WTC11 (cell line): ENCODE data around the gene UCHL3. TPM values are rescaled to one million over a fixed set of nuclear protein-coding genes. Genes with fewer than 3 reads are reported as not detected.

Experiments
- ATAC-seq: fragments of 200-7000 bp; cut with Tn5 transposase; 2 replicates; pipeline ENCODE4 v1.10.0; 2021; ENCODE audit warnings: mild to moderate bottlenecking, moderate library complexity
- CTCF ChIA-PET: fragments of 300-600 bp; sonication (Branson Sonifier 250); formaldehyde crosslinking; loops from one replicate; lab custom pipeline; 2021; ENCODE audit warnings: antibody characterized with exemption; lab: Charles Lee
- POLR2A ChIA-PET: fragments of 350-600 bp; sonication (Branson Sonifier 250); formaldehyde crosslinking; loops from one replicate; lab custom pipeline; 2021; ENCODE audit warnings: antibody characterized with exemption; lab: Charles Lee
- DNase-seq: peaks from one replicate; pipeline ENCODE4 v3.0.0; 2021; ENCODE audit warnings: low spot score
- H3K27ac Mint-ChIP-seq: 2 replicates; pipeline ENCODE4 v1.8.0; 2021; ENCODE audit warnings: mixed read lengths
- H3K27me3 Mint-ChIP-seq: 2 replicates; pipeline ENCODE4 v1.8.0; 2021; ENCODE audit warnings: low read depth, mild to moderate bottlenecking, moderate library complexity, mixed read lengths
- H3K36me3 Mint-ChIP-seq: 2 replicates; pipeline ENCODE4 v1.8.0; 2021; ENCODE audit warnings: mixed read lengths
- H3K4me1 Mint-ChIP-seq: 2 replicates; pipeline ENCODE4 v1.8.0; 2022; ENCODE audit warnings: mixed read lengths
- H3K4me3 Mint-ChIP-seq: 2 replicates; pipeline ENCODE4 v1.8.0; 2021; ENCODE audit warnings: mild to moderate bottlenecking, moderate library complexity, mixed read lengths
- H3K9me3 Mint-ChIP-seq: 2 replicates; pipeline ENCODE4 v1.8.0; 2021; ENCODE audit warnings: mixed read lengths
- ARID4B ChIP-seq: sonication (generic); formaldehyde crosslinking; IDR thresholded peaks from 2 replicates; pipeline ENCODE4 v1.8.0; 2023; ENCODE audit warnings: missing genetic modification reagents, mild to moderate bottlenecking, borderline replicate concordance
- CREB1 ChIP-seq: sonication (generic); formaldehyde crosslinking; IDR thresholded peaks from 2 replicates; pipeline ENCODE4 v1.8.0; 2023; ENCODE audit warnings: mild to moderate bottlenecking, missing genetic modification reagents
- E2F1 ChIP-seq: sonication (generic); formaldehyde crosslinking; IDR thresholded peaks from 2 replicates; pipeline ENCODE4 v1.8.0; 2022; ENCODE audit warnings: mild to moderate bottlenecking, missing genetic modification reagents
- E2F4 ChIP-seq: sonication (generic); formaldehyde crosslinking; IDR thresholded peaks from 2 replicates; pipeline ENCODE4 v1.8.1; 2022; ENCODE audit warnings: low read depth, mild to moderate bottlenecking, moderate library complexity, missing genetic modification reagents, borderline replicate concordance
- ETV6 ChIP-seq: sonication (generic); formaldehyde crosslinking; IDR thresholded peaks from 2 replicates; pipeline ENCODE4 v1.8.1; 2022; ENCODE audit warnings: mild to moderate bottlenecking, missing genetic modification reagents
- GABPB1 ChIP-seq: sonication (generic); formaldehyde crosslinking; IDR thresholded peaks from 2 replicates; pipeline ENCODE4 v1.8.1; 2023; ENCODE audit warnings: mild to moderate bottlenecking, missing genetic modification reagents
- KAT7 ChIP-seq: sonication (generic); formaldehyde crosslinking; IDR thresholded peaks from 2 replicates; pipeline ENCODE4 v1.8.1; 2023; ENCODE audit warnings: missing genetic modification reagents, mild to moderate bottlenecking, borderline replicate concordance
- MAX ChIP-seq: sonication (generic); formaldehyde crosslinking; IDR thresholded peaks from 2 replicates; pipeline ENCODE4 v1.8.0; 2022; ENCODE audit warnings: mild to moderate bottlenecking, missing genetic modification reagents
- MLX ChIP-seq: sonication (generic); formaldehyde crosslinking; IDR thresholded peaks from 2 replicates; pipeline ENCODE4 v1.8.1; 2023; ENCODE audit warnings: mild to moderate bottlenecking, missing genetic modification reagents, moderate library complexity
- NR1H2 ChIP-seq: sonication (generic); formaldehyde crosslinking; IDR thresholded peaks from 2 replicates; pipeline ENCODE4 v1.9.0; 2021; ENCODE audit warnings: mild to moderate bottlenecking, moderate library complexity, missing genetic modification reagents
- SMAD3 ChIP-seq: sonication (generic); formaldehyde crosslinking; IDR thresholded peaks from 2 replicates; pipeline ENCODE4 v1.8.0; 2022; ENCODE audit warnings: missing genetic modification reagents, mild to moderate bottlenecking, borderline replicate concordance
- SOX15 ChIP-seq: fragments of 250-450 bp; sonication (Bioruptor Pico); IDR thresholded peaks from 2 replicates; pipeline ENCODE4 v1.9.0; 2021; ENCODE audit warnings: mild to moderate bottlenecking
- SP1 ChIP-seq: sonication (generic); formaldehyde crosslinking; conservative IDR thresholded peaks from 2 replicates; pipeline ENCODE4 v1.8.1; 2022; ENCODE audit warnings: missing genetic modification reagents
- TEAD4 ChIP-seq: sonication (generic); formaldehyde crosslinking; IDR thresholded peaks from 2 replicates; pipeline ENCODE4 v1.8.0; 2022; ENCODE audit warnings: mild to moderate bottlenecking, missing genetic modification reagents
- ZNF396 ChIP-seq: fragments of 250-450 bp; sonication (Bioruptor Pico); IDR thresholded peaks from 2 replicates; pipeline ENCODE4 v1.8.0; 2021; ENCODE audit warnings: mild to moderate bottlenecking, moderate library complexity, borderline replicate concordance
- ZNF416 ChIP-seq: fragments of 250-450 bp; sonication (Bioruptor Pico); IDR thresholded peaks from 2 replicates; pipeline ENCODE4 v1.9.0; 2021; ENCODE audit warnings: mild to moderate bottlenecking, inconsistent platforms
- ZNF423 ChIP-seq: fragments of 250-450 bp; sonication (Bioruptor Pico); IDR thresholded peaks from 2 replicates; pipeline ENCODE4 v2.1.2; 2022; ENCODE audit warnings: mild to moderate bottlenecking, moderate library complexity
- ZSCAN18 ChIP-seq: fragments of 250-450 bp; sonication (Bioruptor Pico); IDR thresholded peaks from 2 replicates; pipeline ENCODE4 v2.1.2; 2022; ENCODE audit warnings: mild to moderate bottlenecking, moderate library complexity
- total RNA-seq: library from RNA; stranded (reverse); gene quantifications from 3 replicates; pipeline ENCODE4 v1.2.3, GENCODE V29; 2021

UCHL3 gene
- total RNA-seq, 1 experiment from 2014 or later, result 46.9 TPM

GRCh38 chr13:75635101-75635827, 85.7 kb downstream of the UCHL3 start (continued):
- TF ChIP-seq CREB1 (CRISPR knock-in tag) (peak; percentile 53; the same call in 1 of the 2 replicates), ARID4B (CRISPR knock-in tag) (no peak; the same call in 1 of the 2 replicates), KAT7 (CRISPR knock-in tag) (peak; percentile 56; the same call in 1 of the 2 replicates), SOX15 (no peak), ZNF423 (CRISPR knock-in tag) (no peak), E2F4 (CRISPR knock-in tag) (peak; percentile 49; the same call in 1 of the 2 replicates)
- TF ChIP-seq, all 79 proteins: peak for 23

- POLR2A ChIA-PET, result interaction anchor here (1.1 kb wide), 1 partner anchor 154 kb away, joined by 3 read pairs; the partner anchor contains the start of gene TBC1D4
- CTCF ChIA-PET, result interaction anchor here (1.7 kb wide), 1 partner anchor 154 kb away, joined by 4 read pairs; the partner anchor contains the start of gene TBC1D4
- no peak within 1 kb of the TSS for H3K27ac Mint-ChIP-seq
- ATAC-seq, result peak; percentile 60
- peak; percentile 91 for TF ChIP-seq ZNF423 (CRISPR knock-in tag)
- no peak for TF ChIP-seq E2F1 (CRISPR knock-in tag)
- TF ChIP-seq GABPB1 (CRISPR knock-in tag), result no peak
- TF ChIP-seq TEAD4 (CRISPR knock-in tag), result 0 out of 2 replicates have a peak, but pooled peaks have one; percentile 4
- TF ChIP-seq MLX (CRISPR knock-in tag), result no peak
- TF ChIP-seq, all 79 proteins: peak for 2
- Mint-ChIP-seq H3K36me3 (peaks cover 4% of the 10 kb centered on the region; the same call in 1 of the 2 replicates), H3K27me3 (peaks cover 39% of the 10 kb centered on the region), H3K4me1 (peaks cover 41% of the 10 kb centered on the region), H3K4me3 (peak within 1 kb of the TSS; percentile 59), H3K9me3 (no peaks in the 10 kb centered on the region)
- peak; percentile 85 for DNase-seq
Observed at GRCh38 chr13:75635828-75636435, 86.3 kb downstream of the UCHL3 start, which contains the start of gene LMO7. Gene LMO7 (plus strand): TSS chr13:75636330. CDS start chr13:75636658, 328 bp downstream.

GRCh38 chr13:75636436-75637180, 87.0 kb downstream of the UCHL3 start:
- Mint-ChIP-seq H3K27ac (no peak overlapping the region), H3K9me3 (no peaks in the 10 kb centered on the region), H3K36me3 (peaks cover 4% of the 10 kb centered on the region; the same call in 1 of the 2 replicates), H3K4me3 (peak overlapping the region; percentile 59), H3K27me3 (peaks cover 39% of the 10 kb centered on the region), H3K4me1 (peaks cover 48% of the 10 kb centered on the region)
- ATAC-seq (peak; percentile 50), DNase-seq (peak; percentile 57)
- ChIA-PET POLR2A (no interaction called here), CTCF (interaction anchor here (1.1 kb wide), 1 partner anchor 155 kb away, joined by 6 read pairs; the partner anchor contains the start of gene TBC1D4)
- TF ChIP-seq ZNF423 (CRISPR knock-in tag) (peak; percentile 64; the same call in 1 of the 2 replicates), SMAD3 (CRISPR knock-in tag) (0 out of 2 replicates have a peak, but pooled peaks have one; percentile 37), ETV6 (CRISPR knock-in tag) (peak; percentile 42; the same call in 1 of the 2 replicates), MAX (CRISPR knock-in tag) (peak; percentile 44; the same call in 1 of the 2 replicates), CREB1 (CRISPR knock-in tag) (no peak), ZNF416 (CRISPR knock-in tag) (no peak), ZSCAN18 (CRISPR knock-in tag) (no peak), NR1H2 (CRISPR knock-in tag) (no peak), SP1 (0 out of 2 replicates have a peak, but pooled peaks have one; percentile 24), ZNF396 (CRISPR knock-in tag) (no peak)
